ENCODE measurements around the gene NTMT1. TPM values are rescaled to one million over a fixed set of nuclear protein-coding genes. Genes with fewer than 3 reads are reported as not detected.

The NTMT1 gene
- total RNA-seq, 2 donors from 2014 or later = 43.4 to 53.8 TPM

GRCh38 chr9:129685220-129685932 is 59.4 kb downstream of the NTMT1 start:
- intact Hi-C loops (cut with DNase I) = no loop called here
- no peak for ATAC-seq
- no peak for DNase-seq

Other genes starting within 250 kb of the NTMT1 start
- gene C9orf50, start 5.1 kb upstream of the NTMT1 start, total RNA-seq = not detected
- gene ASB6, start 16.0 kb downstream of the NTMT1 start, total RNA-seq = 10 to 100 TPM in 1 of 2 donors, 1 to 10 TPM in 1; 8.3 to 11.6 TPM
- gene PRRX2, start 39.5 kb downstream of the NTMT1 start, total RNA-seq = 1 to 10 TPM; 1.8 to 5.3 TPM
- 1 to 10 TPM; 4.5 to 7.9 TPM for gene PTGES, start 126.9 kb downstream of the NTMT1 start, total RNA-seq
- gene TOR1B, start 177.0 kb downstream of the NTMT1 start, total RNA-seq = 10 to 100 TPM; 11.6 to 12.7 TPM
- gene TOR1A, start 198.0 kb downstream of the NTMT1 start, total RNA-seq = 10 to 100 TPM; 16.5 to 21.1 TPM
- 10 to 100 TPM; 26.0 to 33.2 TPM for gene C9orf78, start 209.1 kb downstream of the NTMT1 start, total RNA-seq
- 10 to 100 TPM; 13.9 to 14.3 TPM for gene USP20, start 209.3 kb downstream of the NTMT1 start, total RNA-seq